Measurements from ENCODE around the gene BMAL1. TPM values are rescaled to one million over a fixed set of nuclear protein-coding genes. Genes with fewer than 3 reads are reported as not detected.

Gene BMAL1
- polyA plus RNA-seq, 1 donor (not counting 4 experiments of a cell fraction or from before 2014, with no cell fraction given): 27.5 TPM

GRCh38 chr11:13268791-13269190 lies 8.8 kb upstream of the BMAL1 start:
- H3K4me1 ChIP-seq (ENCODE audit: control insufficient read depth, extremely low read depth, insufficient read depth, low read length): peaks cover 42% of the 10 kb centered on the region
- DNase-seq (ENCODE audit: low read depth, low spot score): no peak
- dilution Hi-C loops (cut with MboI; ENCODE audit: extremely low pct_ligation_motif_present, low sequenced_read_pairs): no loop called here
- H3K4me3 ChIP-seq (ENCODE audit: control insufficient read depth in 2 of 3, extremely low read depth in 1 of 3, insufficient read depth in 2 of 3, low read depth in 1 of 3, low read length in 3 of 3): peak overlapping the region in 1 of 3 experiments; percentile 13
- FAIRE-seq: peak; percentile 91
- H3K9me3 ChIP-seq (ENCODE audit: control insufficient read depth, low read depth, low read length): no peaks in the 10 kb centered on the region
- no peaks in the 10 kb centered on the region for H3K36me3 ChIP-seq (ENCODE audit: control insufficient read depth in 2 of 2, extremely low read depth in 1 of 2, insufficient read depth in 2 of 2, low read length in 2 of 2)
- peak overlapping the region; percentile 50 for H3K4me2 ChIP-seq (ENCODE audit: control insufficient read depth, extremely low read depth, insufficient read depth, low read depth, low read length)
- no peaks in the 10 kb centered on the region for H3K9me1 ChIP-seq (ENCODE audit: control insufficient read depth, extremely low read depth, insufficient read depth, low read length)
- no peaks in the 10 kb centered on the region for H3K79me2 ChIP-seq (ENCODE audit: control insufficient read depth, insufficient read depth, low read length)
- H4K20me1 ChIP-seq (ENCODE audit: control insufficient read depth, extremely low read depth, insufficient read depth, low read length): no peaks in the 10 kb centered on the region
- H2AFZ ChIP-seq (ENCODE audit: control insufficient read depth, low read length): no peak overlapping the region
- TF ChIP-seq, protein P1, sequence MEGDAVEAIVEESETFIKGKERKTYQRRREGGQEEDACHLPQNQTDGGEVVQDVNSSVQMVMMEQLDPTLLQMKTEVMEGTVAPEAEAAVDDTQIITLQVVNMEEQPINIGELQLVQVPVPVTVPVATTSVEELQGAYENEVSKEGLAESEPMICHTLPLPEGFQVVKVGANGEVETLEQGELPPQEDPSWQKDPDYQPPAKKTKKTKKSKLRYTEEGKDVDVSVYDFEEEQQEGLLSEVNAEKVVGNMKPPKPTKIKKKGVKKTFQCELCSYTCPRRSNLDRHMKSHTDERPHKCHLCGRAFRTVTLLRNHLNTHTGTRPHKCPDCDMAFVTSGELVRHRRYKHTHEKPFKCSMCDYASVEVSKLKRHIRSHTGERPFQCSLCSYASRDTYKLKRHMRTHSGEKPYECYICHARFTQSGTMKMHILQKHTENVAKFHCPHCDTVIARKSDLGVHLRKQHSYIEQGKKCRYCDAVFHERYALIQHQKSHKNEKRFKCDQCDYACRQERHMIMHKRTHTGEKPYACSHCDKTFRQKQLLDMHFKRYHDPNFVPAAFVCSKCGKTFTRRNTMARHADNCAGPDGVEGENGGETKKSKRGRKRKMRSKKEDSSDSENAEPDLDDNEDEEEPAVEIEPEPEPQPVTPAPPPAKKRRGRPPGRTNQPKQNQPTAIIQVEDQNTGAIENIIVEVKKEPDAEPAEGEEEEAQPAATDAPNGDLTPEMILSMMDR (optimal IDR thresholded peaks at IDR 0.05 in 1 of 3, IDR thresholded peaks at IDR 0.05 in 1 of 3, conservative IDR thresholded peaks at IDR 0.05 in 1 of 3; ENCODE audit: extremely low read depth in 1 of 3, insufficient read depth in 2 of 3, low read length in 3 of 3): no peak
- TF ChIP-seq EZH2 (IDR thresholded peaks at IDR 0.05; ENCODE audit: low read length): no peak
- H3K27me3 ChIP-seq (ENCODE audit: control insufficient read depth, extremely low read depth, insufficient read depth, low read length): no peaks in the 10 kb centered on the region
- peak overlapping the region; percentile 70 for H3K27ac ChIP-seq (ENCODE audit: control insufficient read depth, insufficient read depth, low read length)
- no peak overlapping the region for H3K9ac ChIP-seq (ENCODE audit: control insufficient read depth, extremely low read depth, insufficient read depth, low read length)

GRCh38 chr11:13269775-13270174 lies 7.8 kb upstream of the BMAL1 start:
- Histone ChIP-seq H3K27me3 (ENCODE audit: control insufficient read depth, extremely low read depth, insufficient read depth, low read length) (no peaks in the 10 kb centered on the region), H3K27ac (ENCODE audit: control insufficient read depth, insufficient read depth, low read length) (peak overlapping the region; percentile 70), H3K4me2 (ENCODE audit: control insufficient read depth, extremely low read depth, insufficient read depth, low read depth, low read length) (peak overlapping the region; percentile 50), H3K9me1 (ENCODE audit: control insufficient read depth, extremely low read depth, insufficient read depth, low read length) (no peaks in the 10 kb centered on the region), H3K79me2 (ENCODE audit: control insufficient read depth, insufficient read depth, low read length) (no peaks in the 10 kb centered on the region), H3K9ac (ENCODE audit: control insufficient read depth, extremely low read depth, insufficient read depth, low read length) (peak overlapping the region; percentile 45), H4K20me1 (ENCODE audit: control insufficient read depth, extremely low read depth, insufficient read depth, low read length) (no peaks in the 10 kb centered on the region), H2AFZ (ENCODE audit: control insufficient read depth, low read length) (no peak overlapping the region), H3K9me3 (ENCODE audit: control insufficient read depth, low read depth, low read length) (no peaks in the 10 kb centered on the region), H3K36me3 (ENCODE audit: control insufficient read depth in 2 of 2, extremely low read depth in 1 of 2, insufficient read depth in 2 of 2, low read length in 2 of 2) (no peaks in the 10 kb centered on the region), H3K4me1 (ENCODE audit: control insufficient read depth, extremely low read depth, insufficient read depth, low read length) (peaks cover 32% of the 10 kb centered on the region), H3K4me3 (ENCODE audit: control insufficient read depth in 2 of 3, extremely low read depth in 1 of 3, insufficient read depth in 2 of 3, low read depth in 1 of 3, low read length in 3 of 3) (no peak overlapping the region)
- dilution Hi-C loops (cut with MboI; ENCODE audit: extremely low pct_ligation_motif_present, low sequenced_read_pairs): no loop called here
- DNase-seq (ENCODE audit: low read depth, low spot score): no peak
- FAIRE-seq: peak; percentile 83
- TF ChIP-seq, protein P1 (optimal IDR thresholded peaks at IDR 0.05 in 1 of 3, IDR thresholded peaks at IDR 0.05 in 1 of 3, conservative IDR thresholded peaks at IDR 0.05 in 1 of 3; ENCODE audit: extremely low read depth in 1 of 3, insufficient read depth in 2 of 3, low read length in 3 of 3): no peak
- no peak for TF ChIP-seq EZH2 (IDR thresholded peaks at IDR 0.05; ENCODE audit: low read length)

Measured in keratinocyte (primary cell).